Colonic mucosa (tissue), 4 donors: ENCODE data around the gene DGKD. TPM values are rescaled to one million over a fixed set of nuclear protein-coding genes. Genes with fewer than 3 reads are reported as not detected.

ENCODE experiments used
- DNase-seq: peaks from one replicate; pipeline ENCODE4 v3.0.0-alpha.2; 2020
- H3K27ac ChIP-seq: fragments of 200-600 bp; one replicate; pipeline ENCODE4 v1.8.0; 2021
- H3K27me3 ChIP-seq: fragments of 200-600 bp; one replicate; pipeline ENCODE4 v1.8.0; 2021
- H3K36me3 ChIP-seq: fragments of 200-600 bp; one replicate; pipeline ENCODE4 v1.8.0; 2021
- H3K4me1 ChIP-seq: fragments of 200-600 bp; one replicate; pipeline ENCODE4 v1.8.0; 2021; ENCODE audit warnings: mild to moderate bottlenecking
- H3K4me3 ChIP-seq: fragments of 200-600 bp; one replicate; pipeline ENCODE4 v1.8.0; 2021
- H3K9ac ChIP-seq, 2 donors: one replicate each; pipeline ENCODE4 v1.7.0; 2013; ENCODE audit warnings: control low read depth in 2 of 2, low read depth in 2 of 2, low read length in 2 of 2
- H3K9me3 ChIP-seq: fragments of 200-600 bp; one replicate; pipeline ENCODE4 v1.8.0; 2021
- intact Hi-C: fragments of 100-400 bp; cut with DNase I; formaldehyde crosslinking; loops from one replicate; pipeline ENCODE4 v1.14.1; 2022
- total RNA-seq, 2 donors: library from RNA; stranded (reverse); fragmentation: NEBNext Ultra II Directional in 1 of 2; extraction: Animal tissue kit (Norgen Biotek cat#: 25700) in 1 of 2; gene quantifications; one replicate each; pipeline ENCODE4 v1.2.1, GENCODE V29; 2021
- TF ChIP-seq, protein P1 (sequence below): fragments of 200-600 bp; IDR thresholded peaks from one replicate; pipeline ENCODE4 v1.8.0; 2022; ENCODE audit warnings: antibody characterized with exemption, mild to moderate bottlenecking
- donor health status: healthy.
- donor health status: DM: no; HTN: no; CAD: no.
- donor health status: DM: no; HTN: no; CAD: no.

Gene DGKD
- total RNA-seq, 2 donors from 2014 or later, result 64.4 to 94.6 TPM

DNA sequence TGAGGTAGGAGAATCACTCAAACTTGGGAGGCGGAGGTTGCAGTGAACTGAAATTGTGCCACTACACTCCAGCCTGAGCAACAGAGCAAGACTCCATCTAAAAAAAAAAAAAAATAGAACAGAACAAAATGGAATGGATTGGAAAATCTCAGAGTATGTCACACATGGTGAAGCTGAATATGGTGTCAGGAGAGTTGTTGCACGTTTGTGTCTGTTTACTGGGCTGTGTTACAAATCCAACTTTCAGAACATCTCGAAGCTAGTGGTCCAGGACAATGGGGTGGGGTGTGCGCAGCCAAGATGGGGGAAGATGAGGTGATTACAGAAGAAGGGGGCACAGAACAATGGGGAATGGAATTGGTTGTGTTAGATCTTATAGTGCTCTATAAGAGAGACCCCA lies 29.0 kb upstream of the DGKD start:
- Histone ChIP-seq H3K4me3 (no peak overlapping the region), H3K9me3 (no peaks in the 10 kb centered on the region), H3K4me1 (no peaks in the 10 kb centered on the region), H3K36me3 (no peaks in the 10 kb centered on the region), H3K27me3 (no peaks in the 10 kb centered on the region), H3K27ac (no peak overlapping the region), H3K9ac (no peak overlapping the region)
- intact Hi-C loops, result no loop called here
- TF ChIP-seq, protein P1, sequence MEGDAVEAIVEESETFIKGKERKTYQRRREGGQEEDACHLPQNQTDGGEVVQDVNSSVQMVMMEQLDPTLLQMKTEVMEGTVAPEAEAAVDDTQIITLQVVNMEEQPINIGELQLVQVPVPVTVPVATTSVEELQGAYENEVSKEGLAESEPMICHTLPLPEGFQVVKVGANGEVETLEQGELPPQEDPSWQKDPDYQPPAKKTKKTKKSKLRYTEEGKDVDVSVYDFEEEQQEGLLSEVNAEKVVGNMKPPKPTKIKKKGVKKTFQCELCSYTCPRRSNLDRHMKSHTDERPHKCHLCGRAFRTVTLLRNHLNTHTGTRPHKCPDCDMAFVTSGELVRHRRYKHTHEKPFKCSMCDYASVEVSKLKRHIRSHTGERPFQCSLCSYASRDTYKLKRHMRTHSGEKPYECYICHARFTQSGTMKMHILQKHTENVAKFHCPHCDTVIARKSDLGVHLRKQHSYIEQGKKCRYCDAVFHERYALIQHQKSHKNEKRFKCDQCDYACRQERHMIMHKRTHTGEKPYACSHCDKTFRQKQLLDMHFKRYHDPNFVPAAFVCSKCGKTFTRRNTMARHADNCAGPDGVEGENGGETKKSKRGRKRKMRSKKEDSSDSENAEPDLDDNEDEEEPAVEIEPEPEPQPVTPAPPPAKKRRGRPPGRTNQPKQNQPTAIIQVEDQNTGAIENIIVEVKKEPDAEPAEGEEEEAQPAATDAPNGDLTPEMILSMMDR, result no peak
- no peak for DNase-seq

DNA sequence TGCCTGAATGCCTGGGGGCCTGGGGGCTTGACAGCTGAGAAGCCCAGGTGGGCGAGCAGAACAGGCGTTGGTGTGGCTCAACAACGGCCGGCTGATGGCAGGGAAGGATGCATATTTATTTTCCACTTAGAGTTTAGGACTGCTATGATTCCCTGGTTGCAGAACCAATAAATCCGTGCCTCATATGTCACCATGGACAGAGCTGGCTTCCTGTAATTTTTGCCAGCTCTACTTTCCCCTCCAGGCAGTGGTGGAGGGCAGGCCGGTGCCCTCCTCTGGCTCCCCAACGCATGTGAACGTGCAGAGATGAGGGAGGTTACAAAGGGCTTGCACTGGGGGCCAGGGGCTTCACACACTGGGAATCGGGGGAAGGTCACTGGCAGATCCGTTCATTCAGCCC lies 28.5 kb upstream of the DGKD start:
- DNase-seq, result no peak
- H3K27ac ChIP-seq, result no peak overlapping the region

DNA sequence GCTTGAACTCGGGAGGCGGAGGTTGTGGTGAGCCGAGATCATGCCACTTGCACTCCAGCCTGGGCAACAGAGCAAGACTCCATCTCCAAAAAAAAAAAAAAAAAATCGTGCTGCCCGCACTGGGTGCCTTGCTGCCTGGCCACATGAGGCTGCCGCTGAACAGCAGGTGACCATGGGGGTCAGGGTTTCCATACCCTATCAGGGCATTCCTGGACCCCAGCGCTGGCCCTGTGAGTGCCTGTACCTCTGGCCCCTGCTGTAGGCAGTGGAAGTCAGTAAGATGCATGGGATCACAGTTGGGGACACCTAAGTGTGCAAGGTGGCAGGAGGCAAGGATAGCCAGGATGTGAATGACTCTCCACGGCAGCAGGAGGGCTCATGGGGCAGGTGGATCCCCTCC lies 27.8 kb upstream of the DGKD start:
- no peak overlapping the region for H3K27ac ChIP-seq
- intact Hi-C loops, result no loop called here
- H3K9ac ChIP-seq, result no peak overlapping the region
- TF ChIP-seq, protein P1, result no peak
- no peak overlapping the region for H3K4me3 ChIP-seq
- no peaks in the 10 kb centered on the region for H3K9me3 ChIP-seq
- DNase-seq, result no peak
- no peaks in the 10 kb centered on the region for H3K4me1 ChIP-seq
- no peaks in the 10 kb centered on the region for H3K36me3 ChIP-seq
- no peaks in the 10 kb centered on the region for H3K27me3 ChIP-seq

More for the DNA sequence above, 28.5 kb upstream of the DGKD start:
- H3K9me3 ChIP-seq, result no peaks in the 10 kb centered on the region
- no peak overlapping the region for H3K9ac ChIP-seq
- intact Hi-C loops, result no loop called here
- no peak overlapping the region for H3K4me3 ChIP-seq
- no peaks in the 10 kb centered on the region for H3K4me1 ChIP-seq
- H3K36me3 ChIP-seq, result no peaks in the 10 kb centered on the region
- no peaks in the 10 kb centered on the region for H3K27me3 ChIP-seq
- TF ChIP-seq, protein P1, result no peak

DNA sequence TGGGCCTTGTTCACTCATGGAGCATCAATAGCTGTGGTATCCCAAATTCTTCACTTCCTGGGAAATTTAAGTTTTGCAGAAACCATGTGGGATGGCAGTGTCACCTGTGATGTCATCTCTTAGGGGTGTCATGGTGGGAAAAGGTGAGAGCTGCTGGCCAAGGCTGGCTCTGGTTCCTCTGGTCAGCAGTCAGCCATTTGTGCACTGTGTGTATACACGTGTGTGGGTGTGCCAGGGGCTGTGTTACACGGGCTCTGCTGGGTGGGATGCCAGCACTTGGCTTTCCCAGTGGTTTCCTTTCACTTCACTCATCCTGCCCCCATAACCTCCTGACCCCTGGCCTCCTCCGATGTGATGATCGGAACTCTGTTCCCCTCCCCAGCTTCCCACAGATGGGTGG lies 25.4 kb upstream of the DGKD start:
- Histone ChIP-seq H3K27me3 (no peaks in the 10 kb centered on the region), H3K27ac (no peak overlapping the region), H3K36me3 (no peaks in the 10 kb centered on the region), H3K4me1 (no peaks in the 10 kb centered on the region), H3K9me3 (no peaks in the 10 kb centered on the region), H3K4me3 (no peak overlapping the region), H3K9ac (no peak overlapping the region)
- DNase-seq, result no peak
- intact Hi-C loops, result no loop called here
- TF ChIP-seq, protein P1, result no peak

DNA sequence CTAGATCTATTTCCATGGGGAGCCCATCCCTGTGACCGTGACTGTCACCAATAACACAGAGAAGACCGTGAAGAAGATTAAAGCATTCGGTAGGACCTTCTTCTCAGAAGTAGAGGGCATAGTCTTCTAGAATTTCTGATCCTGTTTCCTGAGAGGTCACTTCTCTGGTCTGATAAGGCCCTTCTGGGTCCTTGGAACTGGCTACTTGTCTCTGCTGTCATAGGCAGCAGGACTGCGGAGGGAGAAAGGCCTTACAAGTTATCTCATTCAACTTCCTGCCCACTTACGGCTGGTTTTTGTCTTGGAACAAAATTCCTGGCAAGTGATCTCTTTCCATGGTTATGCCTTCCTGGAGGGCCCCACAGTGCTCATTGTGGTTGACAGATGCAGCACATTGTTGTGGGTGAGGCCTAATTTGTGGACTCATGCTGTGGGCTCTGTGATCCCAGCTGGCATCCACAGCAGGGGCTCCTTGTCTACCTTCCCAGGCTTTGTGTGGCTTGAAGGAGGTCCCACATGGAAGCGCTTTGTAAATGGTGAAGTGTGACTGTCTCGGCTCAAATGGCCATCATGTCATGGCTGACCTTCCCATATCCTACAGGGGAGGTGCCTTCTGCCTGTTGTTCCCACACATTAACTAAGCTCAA lies 24.7 kb upstream of the DGKD start:
- H3K27me3 ChIP-seq, result no peaks in the 10 kb centered on the region
- H3K9me3 ChIP-seq, result no peaks in the 10 kb centered on the region
- H3K4me1 ChIP-seq, result no peaks in the 10 kb centered on the region
- no peak for DNase-seq
- H3K27ac ChIP-seq, result no peak overlapping the region
- TF ChIP-seq, protein P1, result no peak
- H3K4me3 ChIP-seq, result no peak overlapping the region
- H3K9ac ChIP-seq, result no peak overlapping the region
- H3K36me3 ChIP-seq, result no peaks in the 10 kb centered on the region
- intact Hi-C loops, result no loop called here
